Measurements from ENCODE around the gene LRRK1. TPM values are rescaled to one million over a fixed set of nuclear protein-coding genes. Genes with fewer than 3 reads are reported as not detected.

LRRK1 gene
- total RNA-seq, 2 experiments from 2014 or later = 0.40 to 0.45 TPM

GRCh38 chr15:101017093-101017754, 98.1 kb downstream of the LRRK1 start:
- Mint-ChIP-seq H3K4me3 (no peak overlapping the region), H3K9me3 (no peaks in the 10 kb centered on the region), H3K4me1 (no peaks in the 10 kb centered on the region), H3K27ac (no peak overlapping the region), H3K27me3 (no peaks in the 10 kb centered on the region), H3K36me3 (ENCODE audit: low read depth) (no peaks in the 10 kb centered on the region)
- ChIA-PET CTCF (interaction anchor here (0.9 to 2.4 kb wide), 5 partner anchors 10 to 256 kb away, joined by 3 to 16 read pairs (median 3); no protein-coding TSS in a partner anchor), POLR2A (no interaction called here)
- no peak for DNase-seq

- ChIA-PET CTCF (interaction anchor here (2.0 kb wide), 1 partner anchor 10 kb away, joined by 8 read pairs; no protein-coding TSS in a partner anchor), POLR2A (no interaction called here)
- H3K4me1 Mint-ChIP-seq = no peaks in the 10 kb centered on the region
- H3K27me3 Mint-ChIP-seq = no peaks in the 10 kb centered on the region
- H3K27ac Mint-ChIP-seq = no peak overlapping the region
- H3K9me3 Mint-ChIP-seq = no peaks in the 10 kb centered on the region
- no peaks in the 10 kb centered on the region for H3K36me3 Mint-ChIP-seq (ENCODE audit: low read depth)
- H3K4me3 Mint-ChIP-seq = no peak overlapping the region
- no peak for DNase-seq
These were observed 98.9 kb downstream of the LRRK1 start for GRCh38 chr15:101018016-101018415.

GRCh38 chr15:101018450-101018849, 99.3 kb downstream of the LRRK1 start:
- Mint-ChIP-seq H3K9me3 (no peaks in the 10 kb centered on the region), H3K27ac (no peak overlapping the region), H3K4me1 (no peaks in the 10 kb centered on the region), H3K4me3 (no peak overlapping the region), H3K27me3 (no peaks in the 10 kb centered on the region), H3K36me3 (ENCODE audit: low read depth) (no peaks in the 10 kb centered on the region)
- ChIA-PET POLR2A (no interaction called here), CTCF (interaction anchor here (1.4 to 2.0 kb wide), 3 partner anchors 10 to 239 kb away, joined by 4 to 11 read pairs (median 8); no protein-coding TSS in a partner anchor)
- DNase-seq = no peak

GRCh38 chr15:101019366-101019896, 100.3 kb downstream of the LRRK1 start:
- no peak overlapping the region for H3K4me3 Mint-ChIP-seq
- H3K36me3 Mint-ChIP-seq (ENCODE audit: low read depth) = no peaks in the 10 kb centered on the region
- no peaks in the 10 kb centered on the region for H3K27me3 Mint-ChIP-seq
- no peak overlapping the region for H3K27ac Mint-ChIP-seq
- ChIA-PET POLR2A (no interaction called here), CTCF (interaction anchor here (1.1 to 2.0 kb wide), 4 partner anchors 11 to 238 kb away, joined by 4 to 11 read pairs (median 6); no protein-coding TSS in a partner anchor)
- H3K9me3 Mint-ChIP-seq = no peaks in the 10 kb centered on the region
- H3K4me1 Mint-ChIP-seq = no peaks in the 10 kb centered on the region
- DNase-seq = no peak

GRCh38 chr15:101020451-101020850, 101.3 kb downstream of the LRRK1 start:
- POLR2A ChIA-PET = no interaction called here
- CTCF ChIA-PET = interaction anchor here (0.8 to 1.3 kb wide), 4 partner anchors 9 to 90 kb away, joined by 3 to 5 read pairs (median 3); no protein-coding TSS in a partner anchor
- no peaks in the 10 kb centered on the region for H3K9me3 Mint-ChIP-seq
- no peaks in the 10 kb centered on the region for H3K36me3 Mint-ChIP-seq (ENCODE audit: low read depth)
- no peaks in the 10 kb centered on the region for H3K27me3 Mint-ChIP-seq
- no peak for DNase-seq
- H3K4me3 Mint-ChIP-seq = no peak overlapping the region
- no peaks in the 10 kb centered on the region for H3K4me1 Mint-ChIP-seq
- no peak overlapping the region for H3K27ac Mint-ChIP-seq

- DNase-seq = peak; percentile 2
- Mint-ChIP-seq H3K27me3 (no peaks in the 10 kb centered on the region), H3K36me3 (ENCODE audit: low read depth) (no peaks in the 10 kb centered on the region), H3K9me3 (no peaks in the 10 kb centered on the region), H3K4me3 (no peak overlapping the region), H3K4me1 (no peaks in the 10 kb centered on the region), H3K27ac (no peak overlapping the region)
- ChIA-PET POLR2A (no interaction called here), CTCF (interaction anchor here (0.8 to 1.9 kb wide), 6 partner anchors 10 to 237 kb away, joined by 3 to 9 read pairs (median 3); no protein-coding TSS in a partner anchor)
These were observed 101.8 kb downstream of the LRRK1 start for GRCh38 chr15:101020945-101021344.

- Mint-ChIP-seq H3K27ac (no peak overlapping the region), H3K4me3 (no peak overlapping the region), H3K27me3 (no peaks in the 10 kb centered on the region), H3K36me3 (ENCODE audit: low read depth) (no peaks in the 10 kb centered on the region), H3K9me3 (no peaks in the 10 kb centered on the region), H3K4me1 (no peaks in the 10 kb centered on the region)
- DNase-seq = peak; percentile 1
- ChIA-PET CTCF (interaction anchor here (1.1 to 1.9 kb wide), 2 partner anchors 14 to 265 kb away, joined by 3 to 9 read pairs; no protein-coding TSS in a partner anchor), POLR2A (no interaction called here)
These were observed 103.1 kb downstream of the LRRK1 start for GRCh38 chr15:101022306-101022705.

- CTCF ChIA-PET = interaction anchor here (1.5 kb wide), 1 partner anchor 15 kb away, joined by 9 read pairs; no protein-coding TSS in a partner anchor
These were observed 103.7 kb downstream of the LRRK1 start for GRCh38 chr15:101022876-101023275.

GRCh38 chr15:101023501-101024072, 104.4 kb downstream of the LRRK1 start:
- DNase-seq = peak; percentile 1
- no peak overlapping the region for H3K4me3 Mint-ChIP-seq
- no peaks in the 10 kb centered on the region for H3K4me1 Mint-ChIP-seq
- no peaks in the 10 kb centered on the region for H3K9me3 Mint-ChIP-seq
- ChIA-PET POLR2A (no interaction called here), CTCF (interaction anchor here (1.0 to 1.5 kb wide), 3 partner anchors 8 to 36 kb away, joined by 3 to 9 read pairs (median 4); no protein-coding TSS in a partner anchor)
- H3K36me3 Mint-ChIP-seq (ENCODE audit: low read depth) = no peaks in the 10 kb centered on the region
- no peak overlapping the region for H3K27ac Mint-ChIP-seq
- no peaks in the 10 kb centered on the region for H3K27me3 Mint-ChIP-seq

More at GRCh38 chr15:101022876-101023275, 103.7 kb downstream of the LRRK1 start:
- no peaks in the 10 kb centered on the region for H3K27me3 Mint-ChIP-seq
- no peaks in the 10 kb centered on the region for H3K4me1 Mint-ChIP-seq
- DNase-seq = peak; percentile 5
- H3K9me3 Mint-ChIP-seq = no peaks in the 10 kb centered on the region
- no peak overlapping the region for H3K27ac Mint-ChIP-seq
- POLR2A ChIA-PET = no interaction called here
- H3K36me3 Mint-ChIP-seq (ENCODE audit: low read depth) = no peaks in the 10 kb centered on the region
- no peak overlapping the region for H3K4me3 Mint-ChIP-seq

GRCh38 chr15:101024073-101024695, 105.0 kb downstream of the LRRK1 start:
- Mint-ChIP-seq H3K9me3 (no peaks in the 10 kb centered on the region), H3K4me3 (no peak overlapping the region), H3K4me1 (no peaks in the 10 kb centered on the region), H3K27ac (no peak overlapping the region), H3K27me3 (no peaks in the 10 kb centered on the region), H3K36me3 (ENCODE audit: low read depth) (no peaks in the 10 kb centered on the region)
- DNase-seq = peak; percentile 1
- ChIA-PET POLR2A (no interaction called here), CTCF (interaction anchor here (1.0 to 1.5 kb wide), 3 partner anchors 9 to 36 kb away, joined by 3 to 9 read pairs (median 4); no protein-coding TSS in a partner anchor)

- CTCF ChIA-PET = no interaction called here
These were observed 105.7 kb downstream of the LRRK1 start for GRCh38 chr15:101024706-101025500.

GRCh38 chr15:101025501-101025885, 106.3 kb downstream of the LRRK1 start:
- H3K36me3 Mint-ChIP-seq (ENCODE audit: low read depth) = no peaks in the 10 kb centered on the region
- H3K4me3 Mint-ChIP-seq = no peak overlapping the region
- H3K27me3 Mint-ChIP-seq = peaks cover 3% of the 10 kb centered on the region
- H3K27ac Mint-ChIP-seq = no peak overlapping the region
- no peaks in the 10 kb centered on the region for H3K4me1 Mint-ChIP-seq
- no peaks in the 10 kb centered on the region for H3K9me3 Mint-ChIP-seq
- no peak for DNase-seq
- ChIA-PET CTCF (no interaction called here), POLR2A (no interaction called here)

More at GRCh38 chr15:101024706-101025500, 105.7 kb downstream of the LRRK1 start:
- no peak for DNase-seq
- Mint-ChIP-seq H3K27ac (peak overlapping the region; percentile 25), H3K9me3 (no peaks in the 10 kb centered on the region), H3K4me1 (no peaks in the 10 kb centered on the region), H3K27me3 (peaks cover under 1% of the 10 kb centered on the region), H3K36me3 (ENCODE audit: low read depth) (no peaks in the 10 kb centered on the region), H3K4me3 (no peak overlapping the region)
- POLR2A ChIA-PET = no interaction called here
